Liver (tissue), 9 donors: ENCODE data around the gene RAB3A. TPM values are rescaled to one million over a fixed set of nuclear protein-coding genes. Genes with fewer than 3 reads are reported as not detected.

ENCODE experiments used
- DNase-seq: peaks from one replicate; pipeline ENCODE4 v3.0.0-alpha.2; 2017; ENCODE audit warnings: low spot score
- H3K27ac ChIP-seq, 2 donors: one replicate each; pipeline ENCODE4 v1.7.0; 2013; ENCODE audit warnings: inconsistent platforms in 2 of 2, low read length in 2 of 2, control low read depth in 1 of 2, low read depth in 1 of 2, mild to moderate bottlenecking in 1 of 2
- H3K27me3 ChIP-seq, 4 donors: one replicate each; pipeline versions ENCODE4 v1.6.1 to v1.7.0; 2013; ENCODE audit warnings: low read length in 3 of 4, inconsistent platforms in 1 of 4, mild to moderate bottlenecking in 1 of 4, moderate library complexity in 1 of 4; ENCODE audit not compliant: control insufficient read depth in 4 of 4, insufficient read depth in 4 of 4
- H3K36me3 ChIP-seq, 4 donors: one replicate each; pipeline versions ENCODE4 v1.6.1 to v1.7.0; 2013; ENCODE audit warnings: low read length in 3 of 4, mild to moderate bottlenecking in 3 of 4, low read depth in 1 of 4, moderate library complexity in 1 of 4; ENCODE audit not compliant: control insufficient read depth in 4 of 4, insufficient read depth in 3 of 4
- H3K4me1 ChIP-seq, 4 donors: one replicate each; pipeline versions ENCODE4 v1.6.1 to v1.7.0; 2013; ENCODE audit warnings: low read length in 3 of 4, mild to moderate bottlenecking in 3 of 4, moderate library complexity in 1 of 4; ENCODE audit not compliant: control insufficient read depth in 4 of 4, insufficient read depth in 4 of 4
- H3K4me3 ChIP-seq, 3 donors: one replicate each; pipeline versions ENCODE4 v1.6.1 to v1.7.0; 2013; ENCODE audit warnings: low read length in 3 of 3, control low read depth in 1 of 3, low read depth in 1 of 3, mild to moderate bottlenecking in 1 of 3
- H3K9ac ChIP-seq, 2 donors: one replicate each; pipeline ENCODE4 v1.7.0; 2013; ENCODE audit warnings: low read length in 2 of 2, mild to moderate bottlenecking in 2 of 2, moderate library complexity in 2 of 2, control low read depth in 1 of 2, low read depth in 1 of 2
- H3K9me3 ChIP-seq, 4 donors: one replicate each; pipeline versions ENCODE4 v1.6.1 to v1.7.0; 2013; ENCODE audit warnings: low read length in 3 of 4; ENCODE audit not compliant: control insufficient read depth in 4 of 4
- EGR1 ChIP-seq, 2 donors: IDR thresholded peaks; 2 replicates each; pipeline ENCODE4 v1.6.1; 2016 to 2018; ENCODE audit warnings: antibody characterized with exemption in 2 of 2, low read depth in 2 of 2
- FOXA2 ChIP-seq: IDR thresholded peaks from 2 replicates; pipeline ENCODE4 v1.6.1; 2016; ENCODE audit warnings: antibody characterized with exemption
- GABPA ChIP-seq, 2 donors: IDR thresholded peaks in 1 of 2; conservative IDR thresholded peaks in 1 of 2; 2 replicates each; pipeline ENCODE4 v1.6.1; 2016; ENCODE audit warnings: antibody characterized with exemption in 2 of 2, mild to moderate bottlenecking in 1 of 2, moderate library complexity in 1 of 2
- HNF4A ChIP-seq, 2 donors: conservative IDR thresholded peaks; 2 replicates each; pipeline ENCODE4 v1.6.1; 2016; ENCODE audit warnings: antibody characterized with exemption in 2 of 2, mild to moderate bottlenecking in 2 of 2
- NR2F2 ChIP-seq: IDR thresholded peaks from 2 replicates; pipeline ENCODE4 v1.6.1; 2016; ENCODE audit warnings: antibody characterized with exemption
- RAD21 ChIP-seq, 2 donors: IDR thresholded peaks; 2 replicates each; pipeline ENCODE4 v1.6.1; 2016; ENCODE audit warnings: antibody characterized with exemption in 2 of 2, mild to moderate bottlenecking in 2 of 2
- RXRA ChIP-seq, 2 donors: IDR thresholded peaks; 2 replicates each; pipeline ENCODE4 v1.6.1; 2017 to 2018; ENCODE audit warnings: antibody characterized with exemption in 2 of 2, mild to moderate bottlenecking in 1 of 2
- SP1 ChIP-seq: IDR thresholded peaks from 2 replicates; pipeline ENCODE4 v1.6.1; 2018; ENCODE audit warnings: antibody characterized with exemption, mild to moderate bottlenecking
- TAF1 ChIP-seq: conservative IDR thresholded peaks from 2 replicates; pipeline ENCODE4 v1.6.1; 2016; ENCODE audit warnings: antibody characterized with exemption, mild to moderate bottlenecking
- YY1 ChIP-seq: IDR thresholded peaks from 2 replicates; pipeline ENCODE4 v1.6.1; 2016; ENCODE audit warnings: antibody characterized with exemption, mild to moderate bottlenecking
- WGBS: extraction: QIAGEN DNeasy Blood & Tissue Kit; methylation state at CpG from one replicate; pipeline ENCODE4 v1.1.7; 2013; 5-methylcytosine and 5-hydroxymethylcytosine counted together
- polyA plus RNA-seq, 2 donors: library from polyadenylated mRNA; stranded (reverse) in 1 of 2; unstranded in 1 of 2; fragments of 200-250 nt in 1 of 2; fragments of >200 nt in 1 of 2; fragmentation: Nextera tagmentation in 1 of 2; extraction: Ambion mirVana in 1 of 2; gene quantifications; one replicate each; pipeline versions ENCODE4 v1.2.1 to v1.2.3, GENCODE V29; 2013 to 2015
- total RNA-seq, 2 donors: library from RNA; depleted of rRNA; stranded (reverse); fragments of >200 nt; gene quantifications; one replicate each; pipeline ENCODE4 v1.2.3, GENCODE V29; 2014
- TF ChIP-seq, protein P1 (sequence below): fragments of 150-350 bp; IDR thresholded peaks from 2 replicates; pipeline ENCODE4 v1.5.1; 2017; ENCODE audit warnings: improper control_type of control experiment, low read depth, low read length; ENCODE audit not compliant: missing input control
- TF ChIP-seq, protein P2 (sequence below): IDR thresholded peaks from 2 replicates; pipeline ENCODE4 v1.6.1; 2016; ENCODE audit warnings: antibody characterized with exemption, mild to moderate bottlenecking
- TF ChIP-seq, protein P3 (sequence below): IDR thresholded peaks from 2 replicates; pipeline ENCODE4 v1.6.1; 2016; ENCODE audit warnings: antibody characterized with exemption
- TF ChIP-seq, protein P4 (sequence below): IDR thresholded peaks from 2 replicates; pipeline ENCODE4 v1.6.1; 2016; ENCODE audit warnings: antibody characterized with exemption
- donor health status: healthy.
- donor health status: healthy.
- donor health status: healthy.
- donor health status: healthy.
- donor health status: healthy.

RAB3A gene
- total and polyA plus RNA-seq, 4 donors = 0.33 to 1.7 (median 0.79) TPM

DNA sequence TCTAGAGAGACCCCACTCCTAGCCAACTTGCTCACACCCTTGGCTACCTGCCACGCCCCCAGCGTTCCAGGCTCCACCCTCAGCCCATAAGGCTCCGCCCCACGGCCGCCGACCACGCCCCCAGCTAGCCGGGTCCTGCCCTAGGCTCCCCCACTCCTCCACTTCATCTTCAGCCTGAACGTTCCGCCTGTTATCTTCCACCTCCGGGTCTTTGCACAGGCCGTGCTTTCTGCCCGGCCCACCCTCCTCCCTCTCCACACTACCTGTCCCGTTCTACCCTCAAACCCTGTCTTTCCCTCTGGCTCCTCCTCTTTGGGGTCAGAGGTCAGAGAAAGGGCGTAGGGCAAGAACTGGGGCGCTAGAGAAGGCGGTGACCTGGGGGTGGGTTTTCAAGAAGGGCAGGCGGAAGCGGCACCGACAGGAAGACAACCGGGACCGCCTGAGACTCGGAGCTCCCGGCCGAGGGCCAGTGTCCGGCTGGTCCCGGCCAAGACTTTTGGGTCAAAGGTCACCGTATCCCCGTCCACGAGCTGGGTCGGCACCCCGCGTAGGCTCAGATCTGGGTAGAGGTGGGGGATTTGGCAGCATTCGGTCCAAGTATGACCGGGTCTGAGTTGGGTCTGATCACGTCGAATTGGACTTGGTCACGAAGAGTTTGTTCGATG lies 20.1 kb upstream of the RAB3A start:
- peaks cover 4 to 14% (median 7%) of the 10 kb centered on the region in 4 donors for H3K4me1 ChIP-seq
- peak; percentile 79 for DNase-seq
- TF ChIP-seq SP1 (no peak), RXRA (IDR thresholded peaks at IDR 0.05) (peak; percentile 31 to 60), RAD21 (IDR thresholded peaks at IDR 0.05) (no peak), NR2F2 (peak; percentile 97), TAF1 (no peak), EGR1 (IDR thresholded peaks at IDR 0.05; ENCODE audit: low read depth in 2 of 2) (no peak), YY1 (no peak)
- TF ChIP-seq, protein P1, sequence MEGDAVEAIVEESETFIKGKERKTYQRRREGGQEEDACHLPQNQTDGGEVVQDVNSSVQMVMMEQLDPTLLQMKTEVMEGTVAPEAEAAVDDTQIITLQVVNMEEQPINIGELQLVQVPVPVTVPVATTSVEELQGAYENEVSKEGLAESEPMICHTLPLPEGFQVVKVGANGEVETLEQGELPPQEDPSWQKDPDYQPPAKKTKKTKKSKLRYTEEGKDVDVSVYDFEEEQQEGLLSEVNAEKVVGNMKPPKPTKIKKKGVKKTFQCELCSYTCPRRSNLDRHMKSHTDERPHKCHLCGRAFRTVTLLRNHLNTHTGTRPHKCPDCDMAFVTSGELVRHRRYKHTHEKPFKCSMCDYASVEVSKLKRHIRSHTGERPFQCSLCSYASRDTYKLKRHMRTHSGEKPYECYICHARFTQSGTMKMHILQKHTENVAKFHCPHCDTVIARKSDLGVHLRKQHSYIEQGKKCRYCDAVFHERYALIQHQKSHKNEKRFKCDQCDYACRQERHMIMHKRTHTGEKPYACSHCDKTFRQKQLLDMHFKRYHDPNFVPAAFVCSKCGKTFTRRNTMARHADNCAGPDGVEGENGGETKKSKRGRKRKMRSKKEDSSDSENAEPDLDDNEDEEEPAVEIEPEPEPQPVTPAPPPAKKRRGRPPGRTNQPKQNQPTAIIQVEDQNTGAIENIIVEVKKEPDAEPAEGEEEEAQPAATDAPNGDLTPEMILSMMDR = no peak
- TF ChIP-seq, protein P2, sequence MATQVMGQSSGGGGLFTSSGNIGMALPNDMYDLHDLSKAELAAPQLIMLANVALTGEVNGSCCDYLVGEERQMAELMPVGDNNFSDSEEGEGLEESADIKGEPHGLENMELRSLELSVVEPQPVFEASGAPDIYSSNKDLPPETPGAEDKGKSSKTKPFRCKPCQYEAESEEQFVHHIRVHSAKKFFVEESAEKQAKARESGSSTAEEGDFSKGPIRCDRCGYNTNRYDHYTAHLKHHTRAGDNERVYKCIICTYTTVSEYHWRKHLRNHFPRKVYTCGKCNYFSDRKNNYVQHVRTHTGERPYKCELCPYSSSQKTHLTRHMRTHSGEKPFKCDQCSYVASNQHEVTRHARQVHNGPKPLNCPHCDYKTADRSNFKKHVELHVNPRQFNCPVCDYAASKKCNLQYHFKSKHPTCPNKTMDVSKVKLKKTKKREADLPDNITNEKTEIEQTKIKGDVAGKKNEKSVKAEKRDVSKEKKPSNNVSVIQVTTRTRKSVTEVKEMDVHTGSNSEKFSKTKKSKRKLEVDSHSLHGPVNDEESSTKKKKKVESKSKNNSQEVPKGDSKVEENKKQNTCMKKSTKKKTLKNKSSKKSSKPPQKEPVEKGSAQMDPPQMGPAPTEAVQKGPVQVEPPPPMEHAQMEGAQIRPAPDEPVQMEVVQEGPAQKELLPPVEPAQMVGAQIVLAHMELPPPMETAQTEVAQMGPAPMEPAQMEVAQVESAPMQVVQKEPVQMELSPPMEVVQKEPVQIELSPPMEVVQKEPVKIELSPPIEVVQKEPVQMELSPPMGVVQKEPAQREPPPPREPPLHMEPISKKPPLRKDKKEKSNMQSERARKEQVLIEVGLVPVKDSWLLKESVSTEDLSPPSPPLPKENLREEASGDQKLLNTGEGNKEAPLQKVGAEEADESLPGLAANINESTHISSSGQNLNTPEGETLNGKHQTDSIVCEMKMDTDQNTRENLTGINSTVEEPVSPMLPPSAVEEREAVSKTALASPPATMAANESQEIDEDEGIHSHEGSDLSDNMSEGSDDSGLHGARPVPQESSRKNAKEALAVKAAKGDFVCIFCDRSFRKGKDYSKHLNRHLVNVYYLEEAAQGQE = no peak
- TF ChIP-seq, protein P3, sequence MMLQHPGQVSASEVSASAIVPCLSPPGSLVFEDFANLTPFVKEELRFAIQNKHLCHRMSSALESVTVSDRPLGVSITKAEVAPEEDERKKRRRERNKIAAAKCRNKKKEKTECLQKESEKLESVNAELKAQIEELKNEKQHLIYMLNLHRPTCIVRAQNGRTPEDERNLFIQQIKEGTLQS = no peak
- 6% methylated on average over 39 of the region's 39 CpGs for WGBS
- H3K36me3 ChIP-seq = no peaks in the 10 kb centered on the region
- H3K27me3 ChIP-seq = peaks cover 0 to 2% (median 0%) of the 10 kb centered on the region in 4 donors
- H3K27ac ChIP-seq = peak overlapping the region in 1 of 2 donors; percentile 14
- H3K4me3 ChIP-seq = peak overlapping the region; percentile 45 to 51 (median 49)
- H3K9ac ChIP-seq = peak overlapping the region in 1 of 2 donors; percentile 3
- no peaks in the 10 kb centered on the region for H3K9me3 ChIP-seq

DNA sequence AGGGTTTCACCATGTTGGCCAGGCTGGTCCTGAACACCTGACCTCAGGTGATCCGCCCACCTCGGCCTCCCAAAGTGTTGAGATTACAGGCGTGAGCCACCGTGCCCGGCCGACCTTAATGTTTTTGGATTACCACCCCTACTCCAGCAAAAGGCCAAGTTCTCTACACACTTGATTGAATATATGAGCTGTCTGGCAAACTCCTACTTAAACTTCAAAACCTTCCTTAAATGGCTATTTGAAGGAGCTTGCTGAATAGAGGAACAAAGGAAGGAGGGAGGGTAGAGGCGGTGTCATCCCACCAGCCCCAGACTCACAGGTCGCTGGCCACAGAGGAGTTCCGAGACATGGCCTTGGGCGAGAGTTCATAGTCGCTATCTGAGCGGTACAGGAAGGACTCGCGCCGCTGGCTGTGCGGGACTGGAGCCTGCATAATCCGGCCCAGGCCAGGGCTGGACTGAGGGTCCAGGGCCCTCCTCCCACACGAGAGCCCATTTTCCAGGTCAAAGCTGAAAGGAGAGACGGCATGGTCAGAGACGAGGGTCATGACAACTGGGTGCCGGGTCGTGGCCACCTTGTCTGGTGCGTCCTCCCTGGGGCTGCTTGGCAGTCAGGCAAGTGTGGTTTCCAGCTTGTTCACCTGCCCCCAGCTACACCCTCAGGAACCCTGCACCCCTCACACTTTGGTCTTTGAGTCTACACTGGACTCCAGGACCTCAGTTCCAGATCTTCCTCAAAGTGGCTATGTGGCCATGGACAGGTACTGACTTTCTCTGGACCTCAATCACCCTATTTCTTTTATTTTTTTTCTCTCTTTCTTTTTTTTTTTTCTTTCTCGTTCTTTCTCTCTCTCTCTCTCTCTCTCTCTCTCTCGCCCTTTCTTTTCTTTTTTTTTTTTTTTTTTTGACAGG lies 18.2 kb upstream of the RAB3A start:
- Histone ChIP-seq H3K27ac (no peak overlapping the region), H3K27me3 (peaks cover 0 to 2% (median 0%) of the 10 kb centered on the region in 4 donors), H3K9me3 (no peaks in the 10 kb centered on the region), H3K9ac (no peak overlapping the region), H3K4me3 (no peak overlapping the region), H3K36me3 (no peaks in the 10 kb centered on the region), H3K4me1 (peaks cover 4 to 14% (median 7%) of the 10 kb centered on the region in 4 donors)
- DNase-seq = no peak
- WGBS = 85% methylated on average over 25 of the region's 25 CpGs
- TF ChIP-seq FOXA2 = no peak
- TF ChIP-seq GABPA (IDR thresholded peaks at IDR 0.05 in 1 of 2, conservative IDR thresholded peaks at IDR 0.05 in 1 of 2) = no peak
- TF ChIP-seq, protein P2 = no peak
- TF ChIP-seq HNF4A (conservative IDR thresholded peaks at IDR 0.05) = no peak
- TF ChIP-seq, protein P4, sequence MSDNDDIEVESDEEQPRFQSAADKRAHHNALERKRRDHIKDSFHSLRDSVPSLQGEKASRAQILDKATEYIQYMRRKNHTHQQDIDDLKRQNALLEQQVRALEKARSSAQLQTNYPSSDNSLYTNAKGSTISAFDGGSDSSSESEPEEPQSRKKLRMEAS = no peak
- no peak for TF ChIP-seq SP1
- TF ChIP-seq EGR1 (IDR thresholded peaks at IDR 0.05; ENCODE audit: low read depth in 2 of 2) = no peak
- TF ChIP-seq YY1 = no peak
- TF ChIP-seq, protein P3 = no peak
